Natural killer cell treated with Interleukin-12 subunit alpha and Interleukin-12 subunit beta and Interleukin-15 and Interleukin-18, amount 100 ng/mL, for 72 hours (primary cell): ENCODE data around the gene IBA57. TPM values are rescaled to one million over a fixed set of nuclear protein-coding genes. Genes with fewer than 3 reads are reported as not detected.
"Not testable (repeated sequence)": the region's sequence is repeated elsewhere in the genome, so short reads cannot be mapped to it uniquely, and the experiment has no call there.

Source experiments
- ATAC-seq, 2 donors: fragments of 150-1000 bp; cut with Tn5 transposase in 1 of 2; sonication (Bioruptor Pico), chemical (Tn5 transposase) in 1 of 2; 2 replicates each; pipeline ENCODE4 v1.10.0; 2021
- DNase-seq: peaks from one replicate; pipeline ENCODE4 v3.0.0; 2022; ENCODE audit warnings: low spot score
- H3K27ac Mint-ChIP-seq, 2 donors: 1 replicate in 1 of 2; 2 replicates in 1 of 2; pipeline ENCODE4 v1.8.0; 2022; ENCODE audit warnings: mixed read lengths in 2 of 2, mild to moderate bottlenecking in 1 of 2, moderate library complexity in 1 of 2
- H3K27me3 Mint-ChIP-seq, 2 donors: 1 replicate in 1 of 2; 2 replicates in 1 of 2; pipeline ENCODE4 v1.8.0; 2022; ENCODE audit warnings: mixed read lengths in 2 of 2
- H3K36me3 Mint-ChIP-seq: one replicate; pipeline ENCODE4 v1.8.0; 2022; ENCODE audit warnings: mixed read lengths
- H3K4me1 Mint-ChIP-seq, 2 donors: 1 replicate in 1 of 2; 2 replicates in 1 of 2; pipeline ENCODE4 v1.8.0; 2022; ENCODE audit warnings: low read depth in 2 of 2, mixed read lengths in 2 of 2, mild to moderate bottlenecking in 1 of 2
- H3K4me3 Mint-ChIP-seq: one replicate; pipeline ENCODE4 v1.8.0; 2022; ENCODE audit warnings: mixed read lengths
- H3K9me3 Mint-ChIP-seq: 2 replicates; pipeline ENCODE4 v1.8.0; 2022; ENCODE audit warnings: mixed read lengths
- total RNA-seq, 2 donors: library from RNA; stranded (reverse); gene quantifications; one replicate each; pipeline ENCODE4 v1.2.3, GENCODE V29; 2022

Gene IBA57
- total RNA-seq, 2 donors from 2014 or later, result 6.8 to 7.9 TPM

GRCh38 chr1:228228147-228228546 lies 62.5 kb downstream of the IBA57 start:
- H3K27me3 Mint-ChIP-seq, H3K4me3 Mint-ChIP-seq, H3K36me3 Mint-ChIP-seq: not testable (repeated sequence)

DNA sequence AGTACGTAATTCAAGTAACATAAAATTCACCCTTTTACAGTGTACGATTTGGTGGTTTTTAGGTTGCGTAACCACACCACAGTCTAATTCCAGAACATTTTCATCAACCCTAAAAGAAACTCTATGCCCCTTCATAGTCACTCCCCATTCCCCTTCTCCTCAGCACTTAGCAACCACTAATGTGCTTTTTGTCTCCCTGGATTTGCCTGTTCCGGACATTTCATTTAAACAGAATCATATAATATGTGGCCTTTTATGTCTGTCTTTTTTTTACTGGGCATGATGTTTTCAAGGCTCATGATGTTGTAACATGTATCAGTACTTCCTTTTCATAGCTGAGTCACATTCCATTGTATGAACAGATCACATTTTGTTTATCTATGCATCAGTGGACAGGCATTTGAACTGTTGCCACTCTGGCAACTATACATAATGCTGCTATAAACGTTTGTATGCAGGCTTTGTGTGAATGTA lies 63.0 kb downstream of the IBA57 start:
- no peaks in the 10 kb centered on the region for H3K4me1 Mint-ChIP-seq
- H3K9me3 Mint-ChIP-seq, result no peaks in the 10 kb centered on the region
- H3K27me3 Mint-ChIP-seq, result no peaks in the 10 kb centered on the region
- no peak overlapping the region for H3K27ac Mint-ChIP-seq
- peaks cover 4% of the 10 kb centered on the region for H3K36me3 Mint-ChIP-seq
- ATAC-seq (no peak), DNase-seq (no peak)
- no peak overlapping the region for H3K4me3 Mint-ChIP-seq

More at GRCh38 chr1:228228147-228228546, 62.5 kb downstream of the IBA57 start:
- not testable (repeated sequence) for H3K4me1 Mint-ChIP-seq, ATAC-seq, DNase-seq, H3K9me3 Mint-ChIP-seq, H3K27ac Mint-ChIP-seq

DNA sequence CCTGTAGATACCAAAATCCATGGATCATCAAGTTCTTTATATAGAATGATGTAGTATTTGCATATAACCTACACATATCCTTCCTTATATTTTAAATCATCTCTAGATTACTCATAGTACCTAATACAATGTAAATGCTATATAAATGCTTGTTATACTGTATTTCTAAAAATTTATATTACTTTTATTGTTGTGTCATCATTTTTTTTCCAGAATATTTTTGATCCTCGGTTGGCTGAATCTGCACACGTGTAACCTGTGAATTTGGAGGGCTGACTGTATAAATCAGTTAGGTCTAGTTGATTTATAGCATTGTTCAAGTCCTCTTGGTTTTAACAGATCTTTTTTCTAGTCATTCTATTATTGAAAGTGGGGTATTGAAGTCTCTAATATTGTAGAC lies 65.6 kb downstream of the IBA57 start:
- H3K4me3 Mint-ChIP-seq, result no peak overlapping the region
- H3K36me3 Mint-ChIP-seq, result peaks cover 8% of the 10 kb centered on the region
- no peaks in the 10 kb centered on the region for H3K4me1 Mint-ChIP-seq
- H3K27ac Mint-ChIP-seq, result no peak overlapping the region
- no peak for ATAC-seq
- no peak for DNase-seq
- H3K27me3 Mint-ChIP-seq, result peaks cover 0 to under 1% of the 10 kb centered on the region in 2 donors
- no peaks in the 10 kb centered on the region for H3K9me3 Mint-ChIP-seq

Other genes starting within 250 kb of the IBA57 start
- under 1 TPM in 1 of 2 donors, not detected in 1; 0.11 TPM for gene WNT9A, start 217.9 kb upstream of the IBA57 start, total RNA-seq
- not detected for gene WNT3A, start 158.8 kb upstream of the IBA57 start, total RNA-seq
- gene ARF1, start 83.1 kb upstream of the IBA57 start, total RNA-seq, result 100 to 1,000 TPM; 415 to 503 TPM
- gene C1orf35, start 62.5 kb upstream of the IBA57 start, total RNA-seq, result 10 to 100 TPM; 16.4 to 26.7 TPM
- gene MRPL55, start 56.5 kb upstream of the IBA57 start, total RNA-seq, result 10 to 100 TPM; 42.5 to 68.8 TPM
- 100 to 1,000 TPM; 296 to 329 TPM for gene GUK1, start 25.5 kb upstream of the IBA57 start, total RNA-seq
- gene GJC2, start 15.9 kb upstream of the IBA57 start, total RNA-seq, result 1 to 10 TPM; 2.1 to 2.2 TPM
- 10 to 100 TPM in 1 of 2 donors, 1 to 10 TPM in 1; 6.4 to 12.3 TPM for gene OBSCN, start 42.2 kb downstream of the IBA57 start, total RNA-seq
- 10 to 100 TPM; 69.2 to 84.7 TPM for gene TRIM11, start 241.0 kb downstream of the IBA57 start, total RNA-seq